ENCODE results near the gene PXN.
"Not testable (repeated sequence)": the region's sequence is repeated elsewhere in the genome, so short reads cannot be mapped to it uniquely, and the experiment has no call there.

PXN gene

DNA sequence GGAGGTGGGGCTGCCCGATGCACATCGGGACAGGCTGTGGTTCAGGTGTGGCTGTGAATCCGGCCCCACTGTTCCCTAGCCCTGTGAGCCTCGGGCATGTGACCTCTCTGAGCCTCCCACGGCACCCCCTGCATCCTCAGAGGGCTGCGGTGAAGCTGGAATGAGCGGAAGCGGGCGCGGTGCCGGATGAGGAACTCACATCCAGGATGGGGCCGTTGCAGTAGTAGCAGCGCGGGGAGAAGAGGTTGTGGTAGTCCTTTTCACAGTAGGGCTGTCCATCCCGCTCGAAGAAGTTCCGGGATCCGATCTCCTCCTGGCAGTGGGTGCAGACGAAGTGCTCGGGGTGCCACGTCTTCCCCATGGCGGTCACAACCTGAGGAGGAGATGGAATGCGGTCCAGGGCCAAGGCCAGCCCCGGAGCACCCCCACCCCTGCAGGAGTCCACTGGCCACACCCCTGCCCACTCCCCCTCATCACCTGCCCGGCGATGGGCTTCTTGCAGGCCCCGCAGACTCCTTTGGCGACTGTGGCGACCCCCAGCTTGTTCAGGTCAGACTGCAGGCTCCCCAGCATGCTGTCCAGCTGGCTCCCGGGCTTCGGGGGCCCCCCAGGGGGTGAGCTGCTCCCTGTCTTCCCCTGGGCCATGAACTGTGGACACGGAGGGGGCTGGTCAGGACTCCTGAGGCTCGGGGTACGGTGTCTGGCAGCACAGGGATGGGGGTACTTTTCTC, 50.7 kb downstream of the PXN start:
- TF ChIP-seq, protein P1, sequence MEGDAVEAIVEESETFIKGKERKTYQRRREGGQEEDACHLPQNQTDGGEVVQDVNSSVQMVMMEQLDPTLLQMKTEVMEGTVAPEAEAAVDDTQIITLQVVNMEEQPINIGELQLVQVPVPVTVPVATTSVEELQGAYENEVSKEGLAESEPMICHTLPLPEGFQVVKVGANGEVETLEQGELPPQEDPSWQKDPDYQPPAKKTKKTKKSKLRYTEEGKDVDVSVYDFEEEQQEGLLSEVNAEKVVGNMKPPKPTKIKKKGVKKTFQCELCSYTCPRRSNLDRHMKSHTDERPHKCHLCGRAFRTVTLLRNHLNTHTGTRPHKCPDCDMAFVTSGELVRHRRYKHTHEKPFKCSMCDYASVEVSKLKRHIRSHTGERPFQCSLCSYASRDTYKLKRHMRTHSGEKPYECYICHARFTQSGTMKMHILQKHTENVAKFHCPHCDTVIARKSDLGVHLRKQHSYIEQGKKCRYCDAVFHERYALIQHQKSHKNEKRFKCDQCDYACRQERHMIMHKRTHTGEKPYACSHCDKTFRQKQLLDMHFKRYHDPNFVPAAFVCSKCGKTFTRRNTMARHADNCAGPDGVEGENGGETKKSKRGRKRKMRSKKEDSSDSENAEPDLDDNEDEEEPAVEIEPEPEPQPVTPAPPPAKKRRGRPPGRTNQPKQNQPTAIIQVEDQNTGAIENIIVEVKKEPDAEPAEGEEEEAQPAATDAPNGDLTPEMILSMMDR (IDR thresholded peaks at IDR 0.05) = no peak
- Histone ChIP-seq H3K27ac (no peak overlapping the region), H3K4me3 (no peak overlapping the region)
- DNase-seq (ENCODE audit: low spot score) = no peak

DNA sequence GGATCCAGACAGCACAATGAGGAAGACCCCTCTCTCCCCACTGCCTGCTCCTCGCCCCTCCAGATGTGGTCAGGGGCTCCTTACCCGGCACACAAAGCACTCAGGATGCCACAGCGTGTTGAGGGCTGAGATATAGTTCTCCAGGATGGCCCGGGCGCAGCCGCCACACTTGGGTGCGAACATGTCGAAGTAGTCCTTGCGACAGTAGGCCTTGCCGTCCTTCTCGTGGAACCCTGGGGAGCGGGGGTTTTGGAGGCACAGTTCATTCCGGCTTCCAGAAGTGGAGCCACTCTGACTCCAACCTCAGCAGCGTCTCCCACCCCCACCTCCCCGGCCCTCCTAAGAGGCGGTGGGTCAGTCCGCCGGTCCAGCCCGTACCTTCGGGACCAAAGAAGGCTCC, 51.8 kb downstream of the PXN start:
- DNase-seq (ENCODE audit: low spot score) = no peak
- no peak overlapping the region for H3K4me3 ChIP-seq
- TF ChIP-seq, protein P1 (IDR thresholded peaks at IDR 0.05) = no peak
- H3K27ac ChIP-seq = no peak overlapping the region

DNA sequence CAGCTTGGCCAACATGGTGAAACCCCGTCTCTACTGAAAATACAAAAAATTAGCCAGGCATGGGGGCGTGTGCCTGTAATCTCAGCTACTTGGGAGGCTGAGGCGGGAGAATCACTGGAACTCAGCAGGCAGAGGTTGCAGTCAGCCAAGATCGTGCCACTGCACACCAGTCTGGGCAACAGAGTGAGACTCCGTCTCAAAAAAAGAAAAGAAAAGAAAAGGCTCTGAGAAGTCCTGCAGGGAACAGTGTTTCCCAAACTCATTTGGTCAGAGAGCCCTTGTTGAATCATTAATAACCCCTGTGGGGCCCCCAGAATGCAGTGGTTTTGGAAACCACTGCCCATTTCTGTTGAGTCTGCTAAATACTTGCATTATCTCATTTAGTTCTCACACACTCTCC, 52.3 kb downstream of the PXN start:
- H3K27ac ChIP-seq; DNase-seq (ENCODE audit: low spot score); H3K4me3 ChIP-seq: not testable (repeated sequence)

DNA sequence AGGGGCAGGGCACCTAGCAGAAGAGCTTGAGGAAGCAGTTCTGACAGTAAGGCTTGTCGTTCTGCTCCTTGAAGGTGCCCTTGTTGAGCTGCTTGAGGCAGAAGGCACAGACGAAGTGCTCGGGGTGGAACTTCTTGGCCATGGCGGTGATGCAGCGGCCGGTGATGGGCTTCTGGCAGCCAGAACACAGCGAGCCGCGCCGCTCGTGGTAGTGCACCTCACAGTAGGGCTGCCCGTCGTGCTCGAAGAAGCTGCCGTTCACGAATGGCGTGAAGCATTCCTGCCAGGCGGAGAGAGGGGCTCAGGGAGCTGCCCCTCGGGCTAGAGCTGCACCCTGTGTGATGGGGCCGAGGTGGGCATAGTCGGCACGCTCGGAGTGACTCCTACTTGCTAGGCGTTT, 53.2 kb downstream of the PXN start:
- TF ChIP-seq, protein P1 (IDR thresholded peaks at IDR 0.05) = no peak
- Histone ChIP-seq H3K4me3 (no peak overlapping the region), H3K27ac (no peak overlapping the region)
- no peak for DNase-seq (ENCODE audit: low spot score)

DNA sequence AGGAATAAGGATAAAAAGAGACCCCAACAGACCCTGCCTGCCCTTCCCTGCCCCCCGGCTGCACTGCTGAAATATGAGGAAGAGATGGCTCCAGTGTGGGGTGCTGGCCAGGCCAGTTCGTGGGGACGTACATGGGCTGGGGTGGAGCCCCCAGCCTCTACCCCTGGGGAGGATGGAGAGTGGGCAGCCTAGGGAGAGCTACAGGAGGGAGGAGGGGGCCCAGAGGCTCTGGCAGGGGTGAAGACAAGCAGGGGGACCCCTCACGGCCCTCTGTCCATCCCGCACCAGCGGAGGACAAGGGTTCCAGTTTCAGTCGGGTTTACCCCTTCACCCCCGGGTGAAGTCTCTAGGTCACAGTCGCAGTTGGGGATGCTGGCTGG, 53.6 kb downstream of the PXN start:
- DNase-seq (ENCODE audit: low spot score) = no peak
- H3K4me3 ChIP-seq = no peak overlapping the region
- TF ChIP-seq, protein P1 (IDR thresholded peaks at IDR 0.05) = no peak
- no peak overlapping the region for H3K27ac ChIP-seq

DNA sequence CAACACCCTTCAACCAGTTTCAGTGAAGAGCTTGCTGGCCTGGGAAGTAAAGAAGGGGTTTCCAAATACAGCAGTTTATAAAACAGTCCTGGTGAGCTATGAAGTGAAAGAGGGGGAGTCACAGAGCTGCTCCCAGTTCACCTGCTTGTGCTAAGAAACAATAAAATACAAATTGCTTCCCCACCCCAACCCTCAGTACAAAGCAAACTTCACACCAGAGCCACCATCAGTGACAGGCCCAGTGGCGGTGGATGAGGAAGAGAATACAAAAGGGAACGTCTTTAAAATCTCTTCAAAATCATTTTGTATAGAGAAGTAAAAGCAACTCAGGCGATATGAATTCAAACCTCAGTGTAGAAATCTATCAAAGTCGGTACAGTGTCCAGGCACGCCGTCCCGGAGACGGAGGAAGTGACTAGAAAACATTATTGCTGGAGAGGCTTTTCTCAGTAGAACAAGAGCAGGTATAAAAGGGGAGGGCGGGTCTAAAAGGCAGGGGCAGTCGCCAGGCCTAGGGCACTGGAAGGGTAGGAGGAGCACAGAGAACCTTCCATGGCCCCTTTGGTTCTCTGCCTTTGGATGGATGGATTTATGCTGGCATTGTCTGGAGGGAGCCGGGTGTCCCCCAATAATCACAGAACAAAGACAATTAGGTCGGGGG, 54.2 kb downstream of the PXN start:
- DNase-seq (ENCODE audit: low spot score) = no peak
- TF ChIP-seq, protein P1 (IDR thresholded peaks at IDR 0.05) = no peak
- no peak overlapping the region for H3K4me3 ChIP-seq
- H3K27ac ChIP-seq = no peak overlapping the region

DNA sequence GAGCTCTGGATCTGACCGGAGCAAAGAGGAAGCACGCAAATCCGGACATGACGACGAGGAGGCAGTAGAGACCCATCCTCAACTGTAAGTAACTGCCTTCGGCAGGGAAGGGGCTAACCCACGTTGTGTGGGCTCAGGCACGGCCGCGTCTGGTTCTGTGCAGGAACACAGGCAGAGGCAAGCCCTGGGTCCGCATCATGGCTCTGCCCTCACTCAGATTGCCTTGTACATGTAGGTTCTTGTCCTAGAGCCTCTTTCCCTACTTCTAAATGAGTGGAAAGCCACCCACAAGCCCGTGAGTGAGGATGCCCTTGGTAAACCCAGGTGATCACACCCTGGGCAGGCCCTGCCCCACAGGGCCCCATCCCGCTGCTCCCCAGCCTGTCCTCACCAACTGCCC, 55.7 kb downstream of the PXN start:
- TF ChIP-seq, protein P1 (IDR thresholded peaks at IDR 0.05) = no peak
- no peak for DNase-seq (ENCODE audit: low spot score)

More for the DNA sequence above, 55.7 kb downstream of the PXN start:
- no peak overlapping the region for H3K4me3 ChIP-seq
- H3K27ac ChIP-seq = no peak overlapping the region

Measured in coronary artery (tissue), 2 donors.